BE2C (cell line): ENCODE data around the gene REG3A.

Experiments
- DNase-seq: peaks from one replicate; pipeline ENCODE4 v3.0.0-alpha.2; 2020
- H3K27me3 ChIP-seq: fragments of 250-450 bp; sonication (Bioruptor Pico); 2 replicates; pipeline ENCODE4 v1.5.1; 2020; ENCODE audit warnings: mild to moderate bottlenecking
- H3K36me3 ChIP-seq: fragments of 250-450 bp; sonication (Bioruptor Pico); 2 replicates; pipeline ENCODE4 v1.5.1; 2020; ENCODE audit warnings: mild to moderate bottlenecking
- H3K4me1 ChIP-seq: fragments of 250-450 bp; sonication (Bioruptor Pico); 2 replicates; pipeline ENCODE4 v1.5.1; 2020
- H3K4me3 ChIP-seq: 2 replicates; pipeline ENCODE4 v1.5.1; 2011; ENCODE audit warnings: low read depth, low read length
- H3K9me3 ChIP-seq: fragments of 250-450 bp; sonication (Bioruptor Pico); 2 replicates; pipeline ENCODE4 v1.5.1; 2020
- TF ChIP-seq, protein P1 (sequence below): IDR thresholded peaks from 2 replicates; pipeline ENCODE4 v1.5.1; 2012; ENCODE audit warnings: mild to moderate bottlenecking, low read depth, low read length

REG3A gene

GRCh38 chr2:79180092-79180491, 20.5 kb upstream of the REG3A start:
- no peaks in the 10 kb centered on the region for H3K27me3 ChIP-seq
- TF ChIP-seq, protein P1, sequence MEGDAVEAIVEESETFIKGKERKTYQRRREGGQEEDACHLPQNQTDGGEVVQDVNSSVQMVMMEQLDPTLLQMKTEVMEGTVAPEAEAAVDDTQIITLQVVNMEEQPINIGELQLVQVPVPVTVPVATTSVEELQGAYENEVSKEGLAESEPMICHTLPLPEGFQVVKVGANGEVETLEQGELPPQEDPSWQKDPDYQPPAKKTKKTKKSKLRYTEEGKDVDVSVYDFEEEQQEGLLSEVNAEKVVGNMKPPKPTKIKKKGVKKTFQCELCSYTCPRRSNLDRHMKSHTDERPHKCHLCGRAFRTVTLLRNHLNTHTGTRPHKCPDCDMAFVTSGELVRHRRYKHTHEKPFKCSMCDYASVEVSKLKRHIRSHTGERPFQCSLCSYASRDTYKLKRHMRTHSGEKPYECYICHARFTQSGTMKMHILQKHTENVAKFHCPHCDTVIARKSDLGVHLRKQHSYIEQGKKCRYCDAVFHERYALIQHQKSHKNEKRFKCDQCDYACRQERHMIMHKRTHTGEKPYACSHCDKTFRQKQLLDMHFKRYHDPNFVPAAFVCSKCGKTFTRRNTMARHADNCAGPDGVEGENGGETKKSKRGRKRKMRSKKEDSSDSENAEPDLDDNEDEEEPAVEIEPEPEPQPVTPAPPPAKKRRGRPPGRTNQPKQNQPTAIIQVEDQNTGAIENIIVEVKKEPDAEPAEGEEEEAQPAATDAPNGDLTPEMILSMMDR, result no peak
- H3K4me1 ChIP-seq, result no peaks in the 10 kb centered on the region
- no peaks in the 10 kb centered on the region for H3K36me3 ChIP-seq
- H3K9me3 ChIP-seq, result no peaks in the 10 kb centered on the region
- DNase-seq, result no peak
- H3K4me3 ChIP-seq, result no peak overlapping the region

- Histone ChIP-seq H3K4me1 (no peaks in the 10 kb centered on the region), H3K36me3 (no peaks in the 10 kb centered on the region), H3K27me3 (no peaks in the 10 kb centered on the region), H3K4me3 (no peak overlapping the region), H3K9me3 (no peaks in the 10 kb centered on the region)
- TF ChIP-seq, protein P1, result no peak
- DNase-seq, result no peak
Measured at GRCh38 chr2:79179036-79179435, 19.5 kb upstream of the REG3A start.

DNA sequence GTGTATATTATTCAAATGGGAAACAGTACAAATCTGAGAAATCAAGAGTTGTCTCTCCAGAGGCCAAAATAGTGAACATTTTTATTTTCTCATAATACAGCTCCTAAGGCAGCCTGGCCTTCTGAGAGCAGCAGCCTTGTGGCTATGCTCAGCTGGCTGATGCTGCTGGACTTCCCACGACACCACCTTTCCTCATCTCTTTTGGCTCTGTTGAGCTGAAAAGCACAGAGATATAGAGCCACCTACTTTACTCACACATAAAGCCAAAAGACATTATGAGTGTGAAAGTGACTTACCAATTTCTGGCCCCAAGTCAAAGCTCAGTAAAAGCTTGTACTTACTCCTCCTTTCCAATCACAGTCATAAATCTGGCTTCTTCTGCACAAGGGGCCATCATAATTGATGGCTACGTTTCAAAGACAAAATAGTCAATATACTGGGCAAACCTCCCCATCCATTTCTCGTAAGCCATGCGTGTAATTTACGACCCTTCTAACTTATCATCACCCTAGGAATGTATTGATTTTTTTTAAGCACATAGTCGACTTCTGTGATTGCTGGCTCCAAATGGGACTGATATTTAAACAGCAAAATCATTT, 18.6 kb upstream of the REG3A start:
- DNase-seq, result no peak
- Histone ChIP-seq H3K27me3 (no peaks in the 10 kb centered on the region), H3K9me3 (no peaks in the 10 kb centered on the region), H3K4me1 (no peaks in the 10 kb centered on the region), H3K4me3 (no peak overlapping the region), H3K36me3 (no peaks in the 10 kb centered on the region)
- TF ChIP-seq, protein P1, result no peak

DNA sequence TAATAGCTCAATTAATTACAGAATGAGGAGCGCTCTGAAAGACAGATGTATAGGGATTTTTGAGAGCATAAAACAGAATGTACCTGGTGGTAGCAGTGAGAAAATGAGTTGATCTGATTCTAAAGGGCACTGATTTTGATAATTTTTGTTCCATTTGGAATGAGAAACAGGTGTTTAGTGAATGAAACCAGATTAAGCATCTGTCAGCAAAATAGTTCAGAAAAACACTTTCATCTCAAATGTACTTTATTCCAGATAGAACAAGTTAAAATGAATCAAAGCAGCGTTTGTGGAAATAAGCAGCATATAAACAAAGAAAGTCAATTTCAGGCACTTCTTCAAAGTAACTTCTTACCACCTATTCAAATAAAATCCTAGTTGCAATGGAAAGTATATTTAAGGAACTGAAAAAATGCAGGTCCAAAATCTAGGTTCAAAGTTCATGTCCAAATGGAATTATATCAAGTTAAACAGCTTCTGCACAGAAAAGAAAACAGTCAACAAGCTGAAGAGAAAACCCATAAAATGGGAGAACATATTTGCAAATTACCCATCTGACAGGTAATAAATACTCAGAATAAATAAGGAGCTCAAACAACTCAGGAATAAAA, 11.9 kb upstream of the REG3A start:
- Histone ChIP-seq H3K4me3 (no peak overlapping the region), H3K36me3 (no peaks in the 10 kb centered on the region), H3K4me1 (no peaks in the 10 kb centered on the region), H3K27me3 (no peaks in the 10 kb centered on the region), H3K9me3 (no peaks in the 10 kb centered on the region)
- DNase-seq, result no peak
- TF ChIP-seq, protein P1, result no peak

GRCh38 chr2:79162801-79163200, 3.2 kb upstream of the REG3A start:
- TF ChIP-seq, protein P1, result no peak
- Histone ChIP-seq H3K27me3 (no peaks in the 10 kb centered on the region), H3K4me1 (no peaks in the 10 kb centered on the region), H3K9me3 (no peaks in the 10 kb centered on the region), H3K36me3 (no peaks in the 10 kb centered on the region), H3K4me3 (no peak overlapping the region)
- no peak for DNase-seq

DNA sequence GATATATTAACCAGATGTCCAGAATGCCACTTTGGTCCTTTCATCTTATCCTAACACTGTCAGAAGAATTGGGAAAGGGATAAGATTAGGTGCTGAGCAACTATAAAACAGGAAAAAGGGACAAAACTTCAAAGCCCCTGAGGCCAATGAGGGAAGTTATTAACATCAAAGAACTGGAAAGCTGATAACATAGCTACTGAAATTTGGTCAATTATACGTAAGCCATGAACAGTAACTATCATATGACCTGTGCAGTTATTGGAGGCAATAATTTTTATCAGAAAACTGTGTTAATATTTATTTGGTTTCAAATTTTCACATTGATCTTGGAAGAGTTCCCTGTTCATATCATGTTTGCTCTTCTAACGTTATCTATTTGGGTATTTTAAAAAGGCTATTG, 2.6 kb upstream of the REG3A start:
- no peaks in the 10 kb centered on the region for H3K27me3 ChIP-seq
- H3K4me1 ChIP-seq, result no peaks in the 10 kb centered on the region
- DNase-seq, result no peak
- H3K4me3 ChIP-seq, result no peak overlapping the region
- TF ChIP-seq, protein P1, result no peak
- no peaks in the 10 kb centered on the region for H3K36me3 ChIP-seq
- no peaks in the 10 kb centered on the region for H3K9me3 ChIP-seq
